Neural progenitor cell (in vitro differentiated cells): Measurements from ENCODE around the gene UQCRC2. TPM values are rescaled to one million over a fixed set of nuclear protein-coding genes. Genes with fewer than 3 reads are reported as not detected.

Experiments used
- DNase-seq: peaks from one replicate; pipeline ENCODE4 v3.0.0-alpha.2; 2016; ENCODE audit warnings: low spot score
- H2AFZ ChIP-seq: fragments of 200-600 bp; sonication (generic); replicated peaks from 2 replicates; pipeline ENCODE4 v1.6.1; 2016; ENCODE audit warnings: antibody characterized with exemption
- H3F3A ChIP-seq: fragments of 200-600 bp; sonication (generic); 2 replicates; pipeline ENCODE4 v1.6.1; 2016; ENCODE audit warnings: antibody characterized with exemption, low read depth
- H3K27ac ChIP-seq: fragments of 200-600 bp; sonication (generic); 2 replicates; pipeline ENCODE4 v1.5.1; 2016; ENCODE audit warnings: mild to moderate bottlenecking
- H3K27me3 ChIP-seq: fragments of 200-600 bp; sonication (generic); 2 replicates; pipeline ENCODE4 v1.6.1; 2016; ENCODE audit warnings: mild to moderate bottlenecking, moderate library complexity
- H3K36me3 ChIP-seq: fragments of 200-600 bp; sonication (generic); 2 replicates; pipeline ENCODE4 v1.5.1; 2016
- H3K4me1 ChIP-seq: fragments of 200-600 bp; sonication (generic); 2 replicates; pipeline ENCODE4 v1.6.1; 2016; ENCODE audit warnings: mixed run types
- H3K4me2 ChIP-seq: fragments of 200-600 bp; sonication (generic); 2 replicates; pipeline ENCODE4 v1.6.1; 2016
- H3K4me3 ChIP-seq: fragments of 200-600 bp; sonication (generic); 2 replicates; pipeline ENCODE4 v1.5.1; 2016
- H3K79me2 ChIP-seq: fragments of 200-600 bp; sonication (generic); 2 replicates; pipeline ENCODE4 v1.6.1; 2016; ENCODE audit warnings: low read depth
- H3K9ac ChIP-seq: fragments of 200-600 bp; sonication (generic); 2 replicates; pipeline ENCODE4 v1.6.1; 2016
- H3K9me3 ChIP-seq: fragments of 200-600 bp; sonication (generic); 2 replicates; pipeline ENCODE4 v1.5.1; 2016; ENCODE audit warnings: low read depth
- H4K20me1 ChIP-seq: fragments of 200-600 bp; sonication (generic); 2 replicates; pipeline ENCODE4 v1.6.1; 2016; ENCODE audit warnings: low read depth
- H3K27ac Mint-ChIP-seq: 3 replicates; pipeline ENCODE4 v1.8.0; 2021; ENCODE audit warnings: mixed read lengths
- H3K27me3 Mint-ChIP-seq: 2 replicates; pipeline ENCODE4 v1.8.0; 2022; ENCODE audit warnings: low read depth, mild to moderate bottlenecking, inconsistent platforms, moderate library complexity, mixed read lengths; ENCODE audit not compliant: insufficient read depth
- H3K36me3 Mint-ChIP-seq: 3 replicates; pipeline ENCODE4 v1.8.0; 2021; ENCODE audit warnings: mixed read lengths
- H3K4me1 Mint-ChIP-seq: 3 replicates; pipeline ENCODE4 v1.8.0; 2021; ENCODE audit warnings: mixed read lengths
- H3K4me3 Mint-ChIP-seq: 3 replicates; pipeline ENCODE4 v1.8.0; 2021; ENCODE audit warnings: mild to moderate bottlenecking, moderate library complexity, mixed read lengths
- H3K9me3 Mint-ChIP-seq: 3 replicates; pipeline ENCODE4 v1.8.0; 2020; ENCODE audit warnings: mixed read lengths
- CTCF ChIP-seq: fragments of 200-600 bp; sonication (generic); IDR thresholded peaks from 2 replicates; pipeline ENCODE4 v1.5.1; 2017; ENCODE audit warnings: antibody characterized with exemption, mild to moderate bottlenecking
- EZH2 ChIP-seq: fragments of 200-600 bp; sonication (generic); IDR thresholded peaks from 2 replicates; pipeline ENCODE4 v1.6.1; 2017; ENCODE audit warnings: antibody characterized with exemption, mild to moderate bottlenecking, moderate library complexity
- EZH2phosphoT487 ChIP-seq: fragments of 200-600 bp; sonication (generic); IDR thresholded peaks from 2 replicates; pipeline ENCODE4 v1.6.1; 2017; ENCODE audit warnings: antibody characterized with exemption
- total RNA-seq: library from RNA; depleted of rRNA; stranded (reverse); fragments of >200 nt; gene quantifications from 2 replicates; pipeline ENCODE4 v1.2.3, GENCODE V29; 2015; ENCODE audit warnings: low replicate concordance

UQCRC2 gene
- total RNA-seq, 1 donor from 2014 or later: 206 TPM

GRCh38 chr16:21986692-21987246, 33.6 kb downstream of the UQCRC2 start:
- Histone ChIP-seq H3K36me3 (peaks cover 9% of the 10 kb centered on the region), H4K20me1 (no peaks in the 10 kb centered on the region), H3K4me2 (no peak overlapping the region), H3F3A (no peaks in the 10 kb centered on the region), H3K9ac (no peak overlapping the region), H3K27ac (no peak overlapping the region), H3K9me3 (no peaks in the 10 kb centered on the region), H3K27me3 (no peaks in the 10 kb centered on the region), H3K4me1 (peaks cover 6% of the 10 kb centered on the region), H3K4me3 (no peak overlapping the region), H2AFZ (no peak overlapping the region), H3K79me2 (no peaks in the 10 kb centered on the region)
- H3K27me3 Mint-ChIP-seq: no peaks in the 10 kb centered on the region
- TF ChIP-seq EZH2phosphoT487 (no peak), CTCF (no peak)
- peaks cover 8% of the 10 kb centered on the region for H3K36me3 Mint-ChIP-seq
- DNase-seq: no peak
- no peak overlapping the region for H3K4me3 Mint-ChIP-seq
- H3K4me1 Mint-ChIP-seq: no peaks in the 10 kb centered on the region
- H3K27ac Mint-ChIP-seq: no peak overlapping the region
- no peaks in the 10 kb centered on the region for H3K9me3 Mint-ChIP-seq

GRCh38 chr16:21987498-21987897, 34.3 kb downstream of the UQCRC2 start:
- TF ChIP-seq EZH2phosphoT487 (no peak), CTCF (no peak), EZH2 (no peak)
- Mint-ChIP-seq H3K36me3 (peaks cover 4% of the 10 kb centered on the region), H3K27me3 (peaks cover under 1% of the 10 kb centered on the region), H3K9me3 (no peaks in the 10 kb centered on the region), H3K27ac (no peak overlapping the region), H3K4me1 (no peaks in the 10 kb centered on the region), H3K4me3 (no peak overlapping the region)
- Histone ChIP-seq H3K27ac (no peak overlapping the region), H3K4me1 (peaks cover 6% of the 10 kb centered on the region), H2AFZ (no peak overlapping the region), H3F3A (no peaks in the 10 kb centered on the region), H3K4me2 (no peak overlapping the region), H3K4me3 (no peak overlapping the region), H4K20me1 (no peaks in the 10 kb centered on the region), H3K27me3 (no peaks in the 10 kb centered on the region), H3K36me3 (peaks cover 9% of the 10 kb centered on the region), H3K9me3 (no peaks in the 10 kb centered on the region), H3K79me2 (no peaks in the 10 kb centered on the region), H3K9ac (no peak overlapping the region)
- DNase-seq: no peak

DNA sequence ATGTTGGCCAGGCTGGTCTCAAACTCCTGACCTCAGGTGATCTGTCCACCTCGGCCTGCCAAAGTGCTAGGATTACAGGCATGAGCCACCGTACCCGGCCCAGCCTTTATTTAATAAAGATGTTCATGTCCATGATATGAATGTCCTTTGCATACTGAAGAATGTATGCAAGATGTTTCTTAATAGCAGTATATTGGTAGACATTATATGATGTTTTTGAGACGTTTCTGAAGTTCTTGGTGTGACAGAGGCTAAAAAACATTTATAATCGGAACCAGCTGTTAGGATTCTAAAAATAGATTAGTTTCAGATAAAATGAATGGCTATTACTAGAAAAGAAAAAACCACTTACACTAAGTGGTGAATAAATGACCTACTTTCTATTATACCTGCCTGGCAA, 36.0 kb downstream of the UQCRC2 start:
- Histone ChIP-seq H3K4me1 (peaks cover 6% of the 10 kb centered on the region), H2AFZ (no peak overlapping the region), H3K4me3 (no peak overlapping the region), H3K27ac (no peak overlapping the region), H3K4me2 (no peak overlapping the region), H3K9ac (no peak overlapping the region), H3K27me3 (no peaks in the 10 kb centered on the region), H3K79me2 (no peaks in the 10 kb centered on the region), H3K36me3 (peaks cover 4% of the 10 kb centered on the region), H3F3A (no peaks in the 10 kb centered on the region), H3K9me3 (no peaks in the 10 kb centered on the region), H4K20me1 (no peaks in the 10 kb centered on the region)
- peaks cover 3% of the 10 kb centered on the region for H3K27me3 Mint-ChIP-seq
- no peak overlapping the region for H3K27ac Mint-ChIP-seq
- no peak for DNase-seq
- no peak for TF ChIP-seq EZH2phosphoT487
- TF ChIP-seq CTCF: no peak
- no peak for TF ChIP-seq EZH2
- no peaks in the 10 kb centered on the region for H3K36me3 Mint-ChIP-seq
- no peaks in the 10 kb centered on the region for H3K9me3 Mint-ChIP-seq
- H3K4me3 Mint-ChIP-seq: no peak overlapping the region
- H3K4me1 Mint-ChIP-seq: no peaks in the 10 kb centered on the region
